ENCODE data around the gene MAP4K4. TPM values are rescaled to one million over a fixed set of nuclear protein-coding genes. Genes with fewer than 3 reads are reported as not detected.

The MAP4K4 gene
- total RNA-seq, 2 donors from 2014 or later: 26.8 to 30.7 TPM

DNA sequence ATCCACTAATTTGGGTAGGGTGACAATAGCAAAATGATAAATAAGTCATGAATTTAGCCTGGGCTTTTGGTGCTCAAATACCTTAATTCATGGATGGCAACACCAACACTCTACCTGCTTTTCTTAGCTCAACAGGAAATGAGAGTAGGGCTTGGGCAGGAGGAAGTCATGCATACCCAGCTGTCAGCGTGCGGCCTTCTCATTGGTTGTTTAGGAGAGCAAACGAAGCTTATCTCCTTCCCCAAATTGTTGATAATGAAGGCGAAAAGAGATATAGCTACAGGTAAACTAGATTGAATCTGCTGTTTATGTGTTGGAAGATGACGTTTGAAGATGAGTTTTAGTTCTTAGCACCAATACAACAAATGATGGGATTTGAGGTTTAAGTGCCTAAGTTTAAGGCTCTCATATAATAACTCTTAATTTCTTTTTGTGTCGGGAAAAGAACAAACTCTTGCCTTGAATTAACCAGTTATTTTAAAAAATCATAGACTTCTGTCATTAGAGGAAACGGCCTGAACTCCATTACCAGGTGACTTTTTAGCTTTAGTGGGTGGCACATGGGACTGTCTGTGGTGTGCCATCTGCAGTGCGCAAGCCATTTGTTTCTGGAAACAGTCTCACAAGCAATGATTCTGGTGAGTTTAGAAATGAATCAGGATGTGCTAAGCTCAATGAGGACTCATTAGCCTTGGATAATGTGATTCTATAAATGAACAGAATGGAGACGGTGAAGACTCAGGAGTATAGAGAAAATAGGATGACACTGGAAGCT, 19.8 kb downstream of the MAP4K4 start:
- TF ChIP-seq CTCF (IDR thresholded peaks at IDR 0.05): no peak
- intact Hi-C loops (cut with DNase I): no loop called here
- Histone ChIP-seq H3K27me3 (no peaks in the 10 kb centered on the region), H3K36me3 (no peaks in the 10 kb centered on the region), H3K27ac (no peak overlapping the region), H3K9ac (ENCODE audit: low read depth in 2 of 2, low read length in 2 of 2) (no peak overlapping the region), H3K4me1 (no peaks in the 10 kb centered on the region), H3K4me3 (no peak overlapping the region), H3K9me3 (no peaks in the 10 kb centered on the region)
- no peak for DNase-seq

GRCh38 chr2:101718479-101718878, 21.0 kb downstream of the MAP4K4 start:
- H3K27me3 ChIP-seq: no peaks in the 10 kb centered on the region
- H3K27ac ChIP-seq: peak overlapping the region; percentile 13
- no peaks in the 10 kb centered on the region for H3K4me1 ChIP-seq
- intact Hi-C loops (cut with DNase I): no loop called here
- H3K9me3 ChIP-seq: no peaks in the 10 kb centered on the region
- DNase-seq: no peak
- TF ChIP-seq CTCF (IDR thresholded peaks at IDR 0.05): no peak
- no peak overlapping the region for H3K9ac ChIP-seq (ENCODE audit: low read depth in 2 of 2, low read length in 2 of 2)
- no peaks in the 10 kb centered on the region for H3K36me3 ChIP-seq
- no peak overlapping the region for H3K4me3 ChIP-seq

DNA sequence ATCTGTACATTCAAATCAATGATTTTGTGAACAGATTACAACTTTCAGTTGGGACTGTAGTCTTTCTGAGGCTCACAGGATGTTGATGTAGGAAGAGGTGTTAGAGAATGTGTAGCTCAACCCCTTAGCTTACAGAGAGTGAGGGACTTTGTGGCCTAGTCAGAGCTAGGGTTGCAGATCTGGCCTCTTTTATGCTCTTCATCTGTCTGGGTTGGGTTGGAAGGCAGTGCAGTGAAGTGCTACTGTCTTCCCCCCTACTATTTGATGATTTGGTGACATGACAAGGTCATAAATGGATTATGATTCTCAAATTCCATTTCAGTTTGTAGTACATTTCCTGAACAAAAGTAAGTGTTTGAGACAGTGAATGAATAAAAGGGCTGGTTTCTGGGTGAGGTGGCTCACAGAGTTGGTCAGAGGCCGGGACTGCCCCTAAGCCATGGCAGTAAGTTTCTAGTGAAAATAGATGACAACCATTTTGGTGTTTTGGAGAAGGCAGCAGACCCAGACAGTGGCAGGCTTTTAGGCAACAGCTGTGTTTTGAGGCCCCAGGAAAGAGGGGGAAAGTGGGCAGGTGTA, 21.6 kb downstream of the MAP4K4 start:
- H3K27me3 ChIP-seq: no peaks in the 10 kb centered on the region
- no peaks in the 10 kb centered on the region for H3K4me1 ChIP-seq
- no peak overlapping the region for H3K4me3 ChIP-seq
- no peaks in the 10 kb centered on the region for H3K9me3 ChIP-seq
- no peak for DNase-seq
- peak overlapping the region; percentile 13 for H3K27ac ChIP-seq
- TF ChIP-seq CTCF (IDR thresholded peaks at IDR 0.05): no peak
- no peaks in the 10 kb centered on the region for H3K36me3 ChIP-seq
- no peak overlapping the region for H3K9ac ChIP-seq (ENCODE audit: low read depth in 2 of 2, low read length in 2 of 2)
- intact Hi-C loops (cut with DNase I): no loop called here

- TF ChIP-seq CTCF (IDR thresholded peaks at IDR 0.05): no peak
- Histone ChIP-seq H3K9me3 (no peaks in the 10 kb centered on the region), H3K36me3 (no peaks in the 10 kb centered on the region), H3K27me3 (no peaks in the 10 kb centered on the region), H3K4me3 (no peak overlapping the region), H3K4me1 (no peaks in the 10 kb centered on the region), H3K9ac (ENCODE audit: low read depth in 2 of 2, low read length in 2 of 2) (no peak overlapping the region), H3K27ac (no peak overlapping the region)
- no peak for DNase-seq
- intact Hi-C loops (cut with DNase I): no loop called here
Measured at GRCh38 chr2:101720732-101721131, 23.2 kb downstream of the MAP4K4 start.

GRCh38 chr2:101722864-101723263, 25.4 kb downstream of the MAP4K4 start:
- Histone ChIP-seq H3K27me3 (no peaks in the 10 kb centered on the region), H3K4me1 (no peaks in the 10 kb centered on the region)
- intact Hi-C loops (cut with DNase I): no loop called here

More at GRCh38 chr2:101722864-101723263, 25.4 kb downstream of the MAP4K4 start:
- Histone ChIP-seq H3K9me3 (no peaks in the 10 kb centered on the region), H3K27ac (no peak overlapping the region), H3K4me3 (no peak overlapping the region), H3K9ac (ENCODE audit: low read depth in 2 of 2, low read length in 2 of 2) (no peak overlapping the region), H3K36me3 (no peaks in the 10 kb centered on the region)
- TF ChIP-seq CTCF (IDR thresholded peaks at IDR 0.05): no peak
- no peak for DNase-seq
